ENCODE data around the gene HNRNPA3.

The HNRNPA3 gene

DNA sequence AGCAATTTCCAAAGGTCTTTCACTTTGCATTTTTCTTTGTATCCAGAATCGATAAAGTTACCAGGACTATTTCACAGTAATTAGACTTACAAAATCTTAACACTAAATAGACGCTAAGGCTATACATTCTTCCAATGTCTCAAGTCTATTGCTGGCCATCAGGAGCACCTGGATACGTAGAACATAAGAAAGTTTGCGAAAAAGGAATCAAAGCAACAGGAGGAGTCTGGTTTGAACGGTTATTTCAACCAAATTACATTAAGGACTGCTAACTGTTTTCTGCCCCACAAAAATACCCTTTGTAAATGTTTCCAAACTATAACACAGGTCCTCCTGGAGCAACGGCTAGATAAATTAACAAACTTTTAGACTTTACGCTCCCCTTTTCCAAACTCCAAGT lies 1.4 kb upstream of the HNRNPA3 start:
- Histone ChIP-seq H3K36me3 (ENCODE audit: control insufficient read depth, low read length) (peaks cover 34% of the 10 kb centered on the region), H3K4me2 (ENCODE audit: low read length) (peak overlapping the region; percentile 79), H3F3A (ENCODE audit: control insufficient read depth, insufficient read depth) (peaks cover 17% of the 10 kb centered on the region), H3K4me1 (ENCODE audit: control insufficient read depth, low read length) (peaks cover 26% of the 10 kb centered on the region), H4K20me1 (ENCODE audit: control insufficient read depth, insufficient read depth, low read depth, low read length) (peaks cover 15% of the 10 kb centered on the region; the same call in 1 of the 2 replicates), H3K4me3 (ENCODE audit: low read length) (peak overlapping the region; percentile 84), H3K79me2 (ENCODE audit: control insufficient read depth, low read length) (peaks cover 68% of the 10 kb centered on the region), H3K27me3 (ENCODE audit: control insufficient read depth, low read length) (no peaks in the 10 kb centered on the region), H3K27ac (ENCODE audit: low read depth, low read length) (peak overlapping the region; percentile 84), H3K9me2 (replicated peaks; ENCODE audit: control insufficient read depth, low read length) (no peaks in the 10 kb centered on the region), H3K9me3 (ENCODE audit: control insufficient read depth, insufficient read depth, low read length) (no peaks in the 10 kb centered on the region)
- TF ChIP-seq, protein P1, sequence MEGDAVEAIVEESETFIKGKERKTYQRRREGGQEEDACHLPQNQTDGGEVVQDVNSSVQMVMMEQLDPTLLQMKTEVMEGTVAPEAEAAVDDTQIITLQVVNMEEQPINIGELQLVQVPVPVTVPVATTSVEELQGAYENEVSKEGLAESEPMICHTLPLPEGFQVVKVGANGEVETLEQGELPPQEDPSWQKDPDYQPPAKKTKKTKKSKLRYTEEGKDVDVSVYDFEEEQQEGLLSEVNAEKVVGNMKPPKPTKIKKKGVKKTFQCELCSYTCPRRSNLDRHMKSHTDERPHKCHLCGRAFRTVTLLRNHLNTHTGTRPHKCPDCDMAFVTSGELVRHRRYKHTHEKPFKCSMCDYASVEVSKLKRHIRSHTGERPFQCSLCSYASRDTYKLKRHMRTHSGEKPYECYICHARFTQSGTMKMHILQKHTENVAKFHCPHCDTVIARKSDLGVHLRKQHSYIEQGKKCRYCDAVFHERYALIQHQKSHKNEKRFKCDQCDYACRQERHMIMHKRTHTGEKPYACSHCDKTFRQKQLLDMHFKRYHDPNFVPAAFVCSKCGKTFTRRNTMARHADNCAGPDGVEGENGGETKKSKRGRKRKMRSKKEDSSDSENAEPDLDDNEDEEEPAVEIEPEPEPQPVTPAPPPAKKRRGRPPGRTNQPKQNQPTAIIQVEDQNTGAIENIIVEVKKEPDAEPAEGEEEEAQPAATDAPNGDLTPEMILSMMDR (IDR thresholded peaks at IDR 0.05; ENCODE audit: low read depth, low read length, poor library complexity, severe bottlenecking): no peak
- no peak for TF ChIP-seq EZH2phosphoT487 (IDR thresholded peaks at IDR 0.05; ENCODE audit: borderline replicate concordance, low read length)

DNA sequence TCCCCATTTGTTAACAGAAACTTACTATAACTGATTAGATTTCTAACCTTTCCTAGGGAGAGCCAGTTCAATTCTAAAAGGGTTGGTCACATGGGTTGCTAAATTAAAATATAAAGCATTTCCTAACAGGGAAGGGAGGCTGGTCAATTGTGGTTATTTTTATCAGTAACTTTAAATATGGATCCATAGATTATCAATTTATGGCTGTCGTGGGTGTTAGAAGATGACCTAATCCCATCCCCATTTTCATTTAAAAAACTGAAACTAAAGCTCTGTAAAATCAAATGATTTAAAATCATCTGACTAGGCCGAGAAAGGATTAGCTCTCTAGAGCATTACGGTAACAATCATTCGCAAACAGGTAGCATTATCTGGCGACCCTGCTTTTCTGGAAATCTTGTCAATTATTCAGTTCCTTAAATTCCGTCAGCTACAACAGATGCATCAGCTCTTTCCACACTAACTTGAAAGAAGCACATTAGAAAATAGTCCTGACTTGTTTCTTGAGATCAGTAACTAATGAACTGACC lies 953 bp upstream of the HNRNPA3 start:
- TF ChIP-seq EZH2phosphoT487 (IDR thresholded peaks at IDR 0.05; ENCODE audit: borderline replicate concordance, low read length): no peak
- TF ChIP-seq, protein P1 (IDR thresholded peaks at IDR 0.05; ENCODE audit: low read depth, low read length, poor library complexity, severe bottlenecking): no peak
- peak overlapping the region; percentile 84 for H3K27ac ChIP-seq (ENCODE audit: low read depth, low read length)
- H3K9me3 ChIP-seq (ENCODE audit: control insufficient read depth, insufficient read depth, low read length): no peaks in the 10 kb centered on the region
- H3K4me2 ChIP-seq (ENCODE audit: low read length): peak overlapping the region; percentile 79
- no peaks in the 10 kb centered on the region for H3K27me3 ChIP-seq (ENCODE audit: control insufficient read depth, low read length)
- peaks cover 29% of the 10 kb centered on the region for H3K4me1 ChIP-seq (ENCODE audit: control insufficient read depth, low read length)
- peak overlapping the region; percentile 84 for H3K4me3 ChIP-seq (ENCODE audit: low read length)
- H3K79me2 ChIP-seq (ENCODE audit: control insufficient read depth, low read length): peaks cover 73% of the 10 kb centered on the region
- H3K36me3 ChIP-seq (ENCODE audit: control insufficient read depth, low read length): peaks cover 38% of the 10 kb centered on the region
- H3F3A ChIP-seq (ENCODE audit: control insufficient read depth, insufficient read depth): peaks cover 22% of the 10 kb centered on the region
- H4K20me1 ChIP-seq (ENCODE audit: control insufficient read depth, insufficient read depth, low read depth, low read length): peaks cover 19% of the 10 kb centered on the region; the same call in 1 of the 2 replicates
- no peaks in the 10 kb centered on the region for H3K9me2 ChIP-seq (replicated peaks; ENCODE audit: control insufficient read depth, low read length)

DNA sequence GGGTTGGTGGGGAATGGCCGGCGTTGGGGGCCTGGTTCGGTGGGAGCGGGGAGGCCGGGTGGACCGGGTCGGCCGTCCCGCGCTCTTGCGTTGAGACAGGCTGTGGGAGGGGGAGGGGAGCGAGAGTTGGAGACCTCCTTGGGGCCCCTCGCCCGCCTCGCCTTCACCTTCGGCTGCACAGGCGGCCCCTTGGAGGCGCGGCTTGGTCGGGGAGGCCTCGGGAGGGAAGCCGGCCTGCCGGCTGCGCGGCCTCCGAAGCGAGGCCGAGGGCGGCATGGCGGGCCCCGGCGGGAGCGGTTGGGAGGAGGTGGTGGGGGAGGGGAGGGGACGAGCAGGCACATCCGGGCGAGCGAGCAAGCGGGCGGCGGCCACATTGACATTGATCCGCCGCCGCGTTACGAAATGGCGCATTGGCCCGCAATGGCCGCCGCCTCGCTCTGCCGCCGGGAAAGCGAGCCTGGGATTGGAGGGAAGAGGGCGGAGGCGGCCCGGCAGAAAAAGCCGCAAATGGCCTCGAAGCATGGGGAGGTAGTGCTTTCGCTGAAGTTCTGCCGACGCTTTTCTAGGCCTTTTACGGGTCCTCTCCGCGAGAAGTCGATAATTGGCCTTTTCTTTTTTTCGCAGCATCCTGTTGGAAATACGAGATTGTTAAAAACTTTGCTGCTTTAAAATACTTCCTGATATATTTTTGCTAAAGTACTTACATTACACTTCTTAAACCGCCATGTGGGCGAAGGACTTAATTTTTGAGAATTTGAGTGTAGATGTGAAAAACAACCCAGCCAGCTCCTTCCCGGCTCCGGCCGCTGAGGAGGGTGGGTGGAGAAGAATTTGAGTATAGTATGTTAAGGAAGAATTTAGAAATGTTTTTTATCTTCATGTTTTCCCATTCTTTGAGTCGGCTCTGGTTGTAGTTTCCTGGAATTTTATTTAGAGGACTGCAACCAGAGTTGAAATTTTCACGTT lies 580 bp downstream of the HNRNPA3 start:
- TF ChIP-seq, protein P1 (IDR thresholded peaks at IDR 0.05; ENCODE audit: low read depth, low read length, poor library complexity, severe bottlenecking): no peak
- no peak for TF ChIP-seq EZH2phosphoT487 (IDR thresholded peaks at IDR 0.05; ENCODE audit: borderline replicate concordance, low read length)
- H3K9me3 ChIP-seq (ENCODE audit: control insufficient read depth, insufficient read depth, low read length): no peaks in the 10 kb centered on the region
- H3K9me2 ChIP-seq (replicated peaks; ENCODE audit: control insufficient read depth, low read length): no peaks in the 10 kb centered on the region
- no peaks in the 10 kb centered on the region for H3K27me3 ChIP-seq (ENCODE audit: control insufficient read depth, low read length)
- peaks cover 33% of the 10 kb centered on the region for H3K4me1 ChIP-seq (ENCODE audit: control insufficient read depth, low read length)
- peaks cover 32% of the 10 kb centered on the region for H3F3A ChIP-seq (ENCODE audit: control insufficient read depth, insufficient read depth)
- H3K79me2 ChIP-seq (ENCODE audit: control insufficient read depth, low read length): peaks cover 85% of the 10 kb centered on the region
- peaks cover 54% of the 10 kb centered on the region for H3K36me3 ChIP-seq (ENCODE audit: control insufficient read depth, low read length)
- peak overlapping the region; percentile 80 for H3K4me2 ChIP-seq (ENCODE audit: low read length)
- H4K20me1 ChIP-seq (ENCODE audit: control insufficient read depth, insufficient read depth, low read depth, low read length): peaks cover 20% of the 10 kb centered on the region; the same call in 1 of the 2 replicates
- H3K4me3 ChIP-seq (ENCODE audit: low read length): peak overlapping the region; percentile 77
- peak overlapping the region; percentile 74 for H3K27ac ChIP-seq (ENCODE audit: low read depth, low read length)
